HTR-8/SVneo (cell line): Measurements from ENCODE around the gene GLRX3.
A peak's percentile ranks its signal among the peaks of the same experiment; 100 is the strongest.
"Not testable (repeated sequence)": the region's sequence is repeated elsewhere in the genome, so short reads cannot be mapped to it uniquely, and the experiment has no call there.

Experiments
- DNase-seq: peaks from one replicate; pipeline ENCODE4 v3.0.0; 2011; ENCODE audit warnings: low spot score, mixed read lengths; ENCODE audit not compliant: insufficient read length
- FAIRE-seq: peaks from 2 replicates; lab custom pipeline; 2011; peaks lifted over from hg19 to GRCh38; lab: Jason Lieb, UNC

GLRX3 gene

DNA sequence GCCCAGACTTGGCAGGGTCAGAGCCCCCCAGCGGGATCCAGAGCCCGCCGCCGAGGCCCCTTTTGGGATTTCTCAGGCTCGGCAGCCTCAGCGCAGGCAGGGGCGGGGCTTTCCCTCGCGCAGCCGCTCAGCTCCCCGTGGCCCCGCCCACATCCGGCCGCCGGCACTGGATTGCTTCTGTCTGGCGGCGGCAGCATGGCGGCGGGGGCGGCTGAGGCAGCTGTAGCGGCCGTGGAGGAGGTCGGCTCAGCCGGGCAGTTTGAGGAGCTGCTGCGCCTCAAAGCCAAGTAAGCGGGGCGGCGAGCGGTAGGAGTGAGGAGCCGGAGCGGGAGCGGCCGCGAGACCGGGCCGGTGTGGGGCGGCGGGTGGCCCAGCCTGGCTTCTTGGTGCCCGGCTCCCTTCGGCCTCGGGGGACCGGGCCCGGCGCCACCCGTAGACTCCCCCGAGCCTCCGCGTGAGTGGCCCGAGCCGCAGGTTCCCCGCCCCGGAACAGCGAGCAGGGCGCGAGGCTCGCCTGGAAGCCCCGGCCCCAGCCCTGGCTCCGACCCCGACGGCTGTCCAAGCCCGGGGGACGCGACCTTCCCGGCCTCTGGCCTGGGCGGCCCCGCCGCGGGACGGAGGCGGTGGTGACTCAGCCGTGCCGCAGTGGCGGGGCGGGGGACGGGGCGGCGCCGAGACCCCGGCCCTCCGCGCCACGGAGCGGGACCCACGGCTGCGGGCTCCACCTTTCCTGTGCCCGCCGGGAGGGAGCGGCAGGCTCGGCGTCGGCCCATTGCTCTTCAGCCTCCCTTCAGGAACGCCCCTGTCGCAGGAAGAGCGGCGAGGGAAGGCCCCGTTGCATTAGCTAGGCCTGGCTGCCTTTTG, at the start of gene GLRX3:
Gene GLRX3, plus strand, starts transcription at position 166 of the 864 bp plus-strand sequence. Its CDS starts 30 bp downstream, at position 196.
- FAIRE-seq (no peak), DNase-seq (peak; percentile 67)

DNA sequence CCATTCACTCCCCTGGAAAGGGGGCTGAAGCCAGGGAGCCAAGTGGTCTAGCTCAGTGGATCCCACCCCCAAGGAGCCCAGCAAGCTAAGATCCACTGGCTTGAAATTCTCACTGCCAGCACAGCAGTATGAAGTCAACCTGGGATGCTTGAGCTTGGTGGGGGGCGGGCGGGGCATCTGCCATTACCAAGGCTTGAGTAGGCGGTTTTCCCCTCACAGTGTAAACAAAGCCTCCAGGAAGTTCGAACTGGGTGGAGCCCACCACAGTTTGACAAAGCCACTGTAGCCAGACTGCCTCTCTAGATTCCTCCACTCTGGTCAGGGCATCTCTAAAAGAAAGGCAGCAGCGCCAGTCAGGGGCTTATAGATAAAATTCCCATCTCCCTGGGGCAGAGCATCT, 45.6 kb upstream of the GLRX3 start:
- not testable (repeated sequence) for FAIRE-seq, DNase-seq

- FAIRE-seq: no peak
- DNase-seq: no peak
These were observed 36.8 kb upstream of the GLRX3 start for GRCh38 chr10:130099344-130099743.

DNA sequence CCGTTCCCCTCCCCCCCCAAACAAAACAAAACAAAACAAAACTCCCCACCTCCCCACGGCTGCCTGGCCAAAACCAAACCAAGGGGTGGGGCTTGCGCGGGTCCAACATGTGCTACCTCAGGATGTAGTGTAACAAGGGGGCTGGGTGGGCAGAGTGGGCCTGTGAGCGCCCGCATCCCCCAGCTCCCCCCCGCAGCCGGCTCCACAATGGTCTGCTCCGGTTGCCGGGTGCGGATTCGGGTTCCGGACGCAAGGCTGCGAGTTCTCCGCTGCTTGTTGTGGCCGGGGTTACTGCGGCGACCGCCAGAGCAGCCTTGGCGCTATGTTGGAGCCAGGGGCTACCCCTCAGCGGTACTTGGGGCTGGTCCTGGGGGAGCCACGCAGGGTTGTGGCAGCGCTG, 30.5 kb upstream of the GLRX3 start:
- FAIRE-seq (no peak), DNase-seq (no peak)

- DNase-seq, FAIRE-seq: not testable (repeated sequence)
These were observed 28.0 kb upstream of the GLRX3 start for GRCh38 chr10:130108146-130108545.

- DNase-seq (no peak), FAIRE-seq (no peak)
These were observed 27.1 kb upstream of the GLRX3 start for GRCh38 chr10:130108934-130109604.

DNA sequence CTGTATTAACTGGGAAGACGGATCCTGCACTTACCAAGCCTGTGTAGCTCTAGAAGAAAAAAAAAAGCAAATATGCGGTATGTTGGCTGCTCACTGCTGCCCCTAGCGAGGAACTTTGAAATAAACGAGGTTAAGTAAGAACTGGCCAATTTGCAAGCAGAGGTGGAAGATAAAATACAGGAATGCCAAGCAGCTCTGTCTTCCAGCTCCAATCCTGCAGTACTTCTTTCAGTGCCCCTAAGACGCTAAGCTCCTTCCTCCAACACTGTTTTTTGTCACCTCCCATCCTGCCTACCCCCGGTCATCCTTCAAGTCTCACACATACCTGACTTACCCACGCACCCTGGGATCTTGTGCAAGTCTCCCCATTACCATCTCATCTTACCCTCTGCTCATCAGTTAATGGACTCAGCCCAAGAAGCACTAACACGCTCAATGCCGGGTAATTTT, 26.4 kb upstream of the GLRX3 start:
- DNase-seq: peak; percentile 38
- no peak for FAIRE-seq

DNA sequence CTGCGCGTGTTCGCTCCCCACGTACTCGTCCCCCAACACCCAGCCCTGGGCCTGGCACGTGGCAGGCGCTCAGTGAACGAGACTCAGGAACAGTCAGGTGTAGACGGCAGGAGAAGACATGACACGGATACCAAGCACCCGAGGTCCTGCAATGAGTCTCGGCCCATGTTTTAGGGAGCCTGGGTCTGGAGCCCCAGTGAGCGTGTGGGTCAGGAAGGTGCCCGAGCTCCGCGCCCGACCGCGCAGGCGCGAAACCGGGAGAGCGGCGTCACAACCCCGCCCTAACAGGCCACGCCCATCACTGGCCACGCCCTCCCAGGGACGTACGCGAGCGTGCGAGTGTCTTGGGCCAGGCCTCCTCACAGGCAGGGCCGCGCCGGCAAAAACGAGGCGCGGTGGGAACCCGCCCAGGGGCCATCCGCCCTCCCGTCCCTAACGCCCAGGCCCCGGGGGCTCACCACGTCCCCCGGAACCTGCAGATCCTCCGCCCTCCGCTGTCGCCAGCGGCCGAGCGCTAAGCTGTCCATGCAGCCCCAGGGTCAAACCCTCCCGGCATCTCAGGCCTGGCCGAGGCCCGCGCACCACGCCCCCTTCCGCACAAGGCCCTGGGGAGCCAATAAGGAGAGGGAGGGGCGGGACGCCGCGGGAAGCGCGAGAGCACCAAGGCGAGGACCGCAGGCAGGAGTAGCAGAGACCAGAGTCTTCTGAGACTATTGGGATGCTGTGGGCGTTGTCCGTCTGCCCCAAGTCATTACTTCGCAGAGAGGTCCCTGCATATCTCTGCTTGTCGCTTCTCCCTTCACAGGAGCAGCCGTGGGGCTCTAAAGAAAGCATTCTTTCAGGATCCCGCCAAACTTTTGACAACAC, 25.7 kb upstream of the GLRX3 start, which contains the start of gene C10orf143:
Gene C10orf143, minus strand, starts transcription at position 585 of the 867 bp plus-strand sequence. Its CDS starts 58 bp downstream, at position 527.
- DNase-seq (peak; percentile 82), FAIRE-seq (no peak)

DNA sequence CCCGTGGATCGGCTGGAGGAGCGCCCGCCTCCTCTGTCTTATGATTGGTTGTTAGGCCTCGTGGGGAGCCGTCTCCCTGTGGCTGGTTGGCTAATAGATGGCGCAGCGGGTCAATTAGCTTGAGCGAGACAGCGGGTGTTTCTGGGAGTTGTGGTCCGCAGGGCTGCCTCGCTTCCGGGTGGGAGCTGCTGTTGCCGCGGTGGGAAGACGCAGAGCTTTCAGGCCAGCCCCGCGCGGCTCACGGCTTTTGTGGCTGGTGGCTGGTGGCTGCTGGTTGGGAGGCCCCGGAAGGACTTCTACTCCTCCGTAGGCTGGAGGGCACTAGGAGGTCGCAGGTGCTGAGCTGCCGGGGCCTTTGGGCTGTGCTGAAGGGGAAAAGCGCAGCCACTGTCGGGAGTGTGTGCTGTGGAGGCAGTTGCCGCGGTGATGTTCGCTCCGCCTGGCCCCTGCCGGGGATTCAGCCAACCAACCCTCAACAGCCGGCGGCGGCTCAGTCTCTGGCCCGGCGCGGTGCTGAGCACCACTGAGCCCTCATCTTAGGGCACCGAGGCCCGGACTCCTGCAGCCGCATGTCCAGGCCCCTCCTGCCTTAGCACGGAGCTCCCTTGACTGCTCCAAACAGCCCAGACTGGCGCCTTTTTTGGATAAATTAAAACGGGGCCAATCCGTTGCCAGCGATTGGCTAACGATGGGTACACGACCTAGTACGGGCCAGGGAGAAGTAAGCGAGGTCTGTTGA, 24.9 kb upstream of the GLRX3 start:
- FAIRE-seq: peak; percentile 9
- DNase-seq: peak; percentile 95

GRCh38 chr10:130111852-130112180, 24.4 kb upstream of the GLRX3 start:
- FAIRE-seq (no peak), DNase-seq (no peak)

- FAIRE-seq (no peak), DNase-seq (no peak)
These were observed 23.4 kb upstream of the GLRX3 start for GRCh38 chr10:130112821-130113220.

GRCh38 chr10:130116942-130117341, 19.2 kb upstream of the GLRX3 start:
- not testable (repeated sequence) for FAIRE-seq, DNase-seq

- not testable (repeated sequence) for FAIRE-seq, DNase-seq
These were observed 18.7 kb upstream of the GLRX3 start for GRCh38 chr10:130117535-130117934.

- FAIRE-seq: no peak
- no peak for DNase-seq
These were observed 14.6 kb upstream of the GLRX3 start for GRCh38 chr10:130121486-130122079.

GRCh38 chr10:130127364-130128061, 8.7 kb upstream of the GLRX3 start:
- peak; percentile 67 for DNase-seq
- FAIRE-seq: no peak

DNA sequence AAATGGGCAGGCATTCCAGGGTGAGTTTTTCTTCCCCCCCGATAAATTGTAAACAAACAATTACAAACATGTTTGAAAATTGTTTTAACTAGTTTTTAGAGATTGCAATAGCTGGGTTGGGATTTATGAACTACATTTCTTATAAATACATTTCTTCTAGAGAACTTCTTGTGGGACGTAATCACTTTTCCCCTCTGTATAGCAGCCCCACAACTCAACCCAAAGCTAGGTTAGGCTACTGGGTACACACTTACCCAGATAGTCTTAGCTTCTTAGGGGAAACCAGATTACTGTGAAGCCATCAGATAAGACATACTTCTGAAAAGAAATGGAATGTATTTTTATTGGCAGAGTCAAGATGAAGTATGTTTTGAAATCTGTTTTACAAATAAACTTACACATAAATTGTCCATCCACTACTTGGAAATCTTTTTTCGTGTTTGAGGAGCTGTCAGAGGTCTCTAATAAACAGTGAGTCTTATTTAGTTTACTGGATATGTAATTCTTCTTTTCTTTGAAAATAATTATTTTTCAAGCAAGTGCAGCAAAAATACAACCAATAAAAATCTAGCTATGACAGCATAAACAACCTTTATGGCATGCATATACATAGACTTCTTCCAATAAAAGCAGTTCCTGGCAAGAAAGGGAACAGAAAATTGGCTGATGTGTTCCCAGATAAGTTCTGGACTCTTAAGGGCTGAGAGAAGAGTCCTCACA, 8.0 kb upstream of the GLRX3 start:
- no peak for DNase-seq
- no peak for FAIRE-seq

DNA sequence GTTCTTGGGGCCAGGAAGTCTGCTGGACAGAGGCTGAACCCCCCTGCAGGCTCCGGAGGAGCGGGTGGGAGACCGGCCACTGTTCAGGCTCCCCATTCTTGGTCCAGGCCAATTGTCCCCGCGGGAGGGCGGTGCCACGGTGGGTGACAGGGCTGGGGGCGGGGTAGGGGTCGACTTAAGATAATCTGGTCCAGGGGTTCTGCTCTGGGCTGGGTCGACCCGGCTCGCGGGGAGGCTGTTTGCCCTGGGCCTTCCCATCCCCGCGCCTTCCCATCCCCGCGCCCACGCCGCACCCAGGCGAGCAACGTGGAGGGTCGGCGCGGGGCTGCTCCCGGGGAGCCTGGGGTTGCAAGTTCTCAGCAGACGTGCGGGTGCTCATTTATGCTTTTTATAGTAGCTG, 7.3 kb upstream of the GLRX3 start:
- DNase-seq (no peak), FAIRE-seq (no peak)

GRCh38 chr10:130135676-130136225, 440 bp upstream of the GLRX3 start:
- FAIRE-seq (no peak), DNase-seq (no peak)
